Mesenchymal stem cell (in vitro differentiated cells and primary cell): ENCODE measurements around the gene TSPAN9.

Experiments used
- DNase-seq: peaks from one replicate; pipeline ENCODE4 v3.0.0-alpha.2; 2013
- H2AFZ ChIP-seq: one replicate; pipeline ENCODE4 v1.6.1; 2013; ENCODE audit warnings: low read depth, mild to moderate bottlenecking, control low read depth, inconsistent platforms, low read length, moderate library complexity
- H2AK5ac ChIP-seq: 2 replicates; pipeline ENCODE4 v1.6.1; 2013; ENCODE audit warnings: low read length, moderate library complexity, mild to moderate bottlenecking, inconsistent platforms; ENCODE audit not compliant: severe bottlenecking
- H2BK120ac ChIP-seq: one replicate; pipeline ENCODE4 v1.6.1; 2013; ENCODE audit warnings: low read depth, mild to moderate bottlenecking, inconsistent platforms, low read length, moderate library complexity
- H2BK12ac ChIP-seq, 2 experiments: one replicate each; pipeline ENCODE4 v1.6.1; 2013; ENCODE audit warnings: inconsistent platforms in 2 of 2, low read length in 2 of 2, mild to moderate bottlenecking in 2 of 2, moderate library complexity in 2 of 2, control low read depth in 1 of 2
- H2BK15ac ChIP-seq: one replicate; pipeline ENCODE4 v1.6.1; 2013; ENCODE audit warnings: mild to moderate bottlenecking, low read depth, inconsistent platforms; ENCODE audit not compliant: poor library complexity, severe bottlenecking
- H2BK5ac ChIP-seq: 2 replicates; pipeline ENCODE4 v1.6.1; 2013; ENCODE audit warnings: low read depth, mild to moderate bottlenecking, low read length, control low read depth, inconsistent platforms; ENCODE audit not compliant: poor library complexity, severe bottlenecking
- H3K14ac ChIP-seq, 2 experiments: one replicate each; pipeline ENCODE4 v1.6.1; 2013; ENCODE audit warnings: inconsistent platforms in 2 of 2, low read length in 2 of 2, control low read depth in 1 of 2, mild to moderate bottlenecking in 1 of 2, moderate library complexity in 1 of 2
- H3K18ac ChIP-seq, 2 experiments: one replicate each; pipeline ENCODE4 v1.6.1; 2013; ENCODE audit warnings: inconsistent platforms in 2 of 2, low read length in 2 of 2, control low read depth in 1 of 2, low read depth in 1 of 2, mild to moderate bottlenecking in 1 of 2
- H3K23ac ChIP-seq, 2 experiments: one replicate each; pipeline ENCODE4 v1.6.1; 2013; ENCODE audit warnings: inconsistent platforms in 2 of 2, low read length in 2 of 2, mild to moderate bottlenecking in 2 of 2, moderate library complexity in 2 of 2, control low read depth in 1 of 2
- H3K27ac ChIP-seq: 2 replicates; pipeline ENCODE4 v1.5.1; 2013; ENCODE audit warnings: mild to moderate bottlenecking, moderate library complexity, low read length, control low read depth, inconsistent platforms; ENCODE audit not compliant: poor library complexity, severe bottlenecking
- H3K27me3 ChIP-seq, 2 experiments: 2 replicates each; pipeline versions ENCODE4 v1.6.1 to v1.7.0; 2013; ENCODE audit warnings: low read length in 2 of 2, mild to moderate bottlenecking in 2 of 2, moderate library complexity in 2 of 2, control low read depth in 1 of 2, inconsistent platforms in 1 of 2; ENCODE audit not compliant: control insufficient read depth in 1 of 2, insufficient read depth in 1 of 2
- H3K36me3 ChIP-seq, 2 experiments: 2 replicates each; pipeline versions ENCODE4 v1.6.1 to v1.7.0; 2013; ENCODE audit warnings: low read length in 2 of 2, control low read depth in 1 of 2, inconsistent platforms in 1 of 2, low read depth in 1 of 2, mild to moderate bottlenecking in 1 of 2; ENCODE audit not compliant: insufficient read depth in 2 of 2, control insufficient read depth in 1 of 2
- H3K4ac ChIP-seq, 2 experiments: one replicate each; pipeline ENCODE4 v1.6.1; 2013; ENCODE audit warnings: inconsistent platforms in 2 of 2, low read length in 2 of 2, mild to moderate bottlenecking in 2 of 2, moderate library complexity in 2 of 2, control low read depth in 1 of 2, low read depth in 1 of 2
- H3K4me1 ChIP-seq: 2 replicates; pipeline ENCODE4 v1.6.1; 2013; ENCODE audit warnings: low read depth, low read length, control low read depth; ENCODE audit not compliant: control insufficient read depth, insufficient read depth
- H3K4me2 ChIP-seq: 2 replicates; pipeline ENCODE4 v1.6.1; 2013; ENCODE audit warnings: low read length, mild to moderate bottlenecking, inconsistent platforms; ENCODE audit not compliant: poor library complexity, severe bottlenecking
- H3K4me3 ChIP-seq, 2 experiments: 2 replicates each; pipeline versions ENCODE4 v1.5.1 to v1.7.0; 2013; ENCODE audit warnings: low read length in 2 of 2, mild to moderate bottlenecking in 2 of 2, control low read depth in 1 of 2, low read depth in 1 of 2; ENCODE audit not compliant: insufficient read depth in 1 of 2
- H3K79me1 ChIP-seq: replicated peaks from 2 replicates; pipeline ENCODE4 v1.6.1; 2013; ENCODE audit warnings: mild to moderate bottlenecking, control low read depth, low read length, inconsistent platforms; ENCODE audit not compliant: poor library complexity, severe bottlenecking
- H3K9ac ChIP-seq: 2 replicates; pipeline ENCODE4 v1.7.0; 2013; ENCODE audit warnings: mild to moderate bottlenecking, low read length, moderate library complexity
- H3K9me3 ChIP-seq: 2 replicates; pipeline ENCODE4 v1.7.0; 2013; ENCODE audit warnings: mild to moderate bottlenecking, low read length; ENCODE audit not compliant: control insufficient read depth
- H4K8ac ChIP-seq: one replicate; pipeline ENCODE4 v1.6.1; 2013; ENCODE audit warnings: inconsistent platforms, mild to moderate bottlenecking, low read length, moderate library complexity
- H4K91ac ChIP-seq: one replicate; pipeline ENCODE4 v1.6.1; 2013; ENCODE audit warnings: mild to moderate bottlenecking, low read length, inconsistent platforms
- WGBS: methylation state at CpG from one replicate; pipeline ENCODE4 v1.1.7; 2013; ENCODE audit warnings: mixed read lengths; 5-methylcytosine and 5-hydroxymethylcytosine counted together

TSPAN9 gene

GRCh38 chr12:3228552-3228951, 151.4 kb downstream of the TSPAN9 start:
- no peak for DNase-seq
- peaks cover 0 to 12% of the 10 kb centered on the region in 2 experiments for H3K36me3 ChIP-seq
- no peak overlapping the region for H2BK5ac ChIP-seq
- no peak overlapping the region for H4K91ac ChIP-seq
- H3K27me3 ChIP-seq = peaks cover 0 to 11% of the 10 kb centered on the region in 2 experiments
- H3K4ac ChIP-seq = no peak overlapping the region
- H3K9me3 ChIP-seq = peaks cover 5% of the 10 kb centered on the region
- no peak overlapping the region for H3K23ac ChIP-seq
- no peak overlapping the region for H2AFZ ChIP-seq
- no peak overlapping the region for H3K9ac ChIP-seq
- H4K8ac ChIP-seq = no peak overlapping the region
- no peak overlapping the region for H3K4me3 ChIP-seq
- H3K79me1 ChIP-seq = peaks cover 22% of the 10 kb centered on the region
- no peak overlapping the region for H2BK12ac ChIP-seq
- peaks cover 56% of the 10 kb centered on the region for H3K4me1 ChIP-seq
- no peak overlapping the region for H3K4me2 ChIP-seq
- WGBS = 92% methylated on average over 5 of the region's 5 CpGs
- H3K14ac ChIP-seq = peak overlapping the region in 1 of 2 experiments; percentile 19
- H2AK5ac ChIP-seq = peak overlapping the region; percentile 8
- no peak overlapping the region for H3K27ac ChIP-seq
- H2BK15ac ChIP-seq = no peak overlapping the region
- no peak overlapping the region for H3K18ac ChIP-seq
- no peak overlapping the region for H2BK120ac ChIP-seq

GRCh38 chr12:3229577-3229976, 152.4 kb downstream of the TSPAN9 start:
- peaks cover 0 to 8% of the 10 kb centered on the region in 2 experiments for H3K36me3 ChIP-seq
- H3K4me2 ChIP-seq = no peak overlapping the region
- DNase-seq = no peak
- H3K4ac ChIP-seq = no peak overlapping the region
- no peak overlapping the region for H2BK15ac ChIP-seq
- no peak overlapping the region for H3K14ac ChIP-seq
- no peak overlapping the region for H3K27ac ChIP-seq
- no peak overlapping the region for H4K8ac ChIP-seq
- H2BK120ac ChIP-seq = no peak overlapping the region
- no peak overlapping the region for H3K18ac ChIP-seq
- H2AK5ac ChIP-seq = peak overlapping the region; percentile 29
- H3K9me3 ChIP-seq = peaks cover 5% of the 10 kb centered on the region
- H2BK5ac ChIP-seq = no peak overlapping the region
- H4K91ac ChIP-seq = no peak overlapping the region
- 96% methylated on average over 5 of the region's 5 CpGs for WGBS
- H3K4me1 ChIP-seq = peaks cover 50% of the 10 kb centered on the region
- H3K4me3 ChIP-seq = no peak overlapping the region
- H3K27me3 ChIP-seq = peaks cover 0 to 11% of the 10 kb centered on the region in 2 experiments
- no peak overlapping the region for H3K9ac ChIP-seq
- no peak overlapping the region for H2AFZ ChIP-seq
- no peak overlapping the region for H2BK12ac ChIP-seq
- H3K79me1 ChIP-seq = peaks cover 25% of the 10 kb centered on the region
- no peak overlapping the region for H3K23ac ChIP-seq

- peaks cover 5% of the 10 kb centered on the region for H3K9me3 ChIP-seq
- H2AFZ ChIP-seq = no peak overlapping the region
- peaks cover 0 to 11% of the 10 kb centered on the region in 2 experiments for H3K27me3 ChIP-seq
- no peak overlapping the region for H2BK15ac ChIP-seq
- H3K23ac ChIP-seq = no peak overlapping the region
- H3K18ac ChIP-seq = no peak overlapping the region
- H2BK5ac ChIP-seq = no peak overlapping the region
- no peak overlapping the region for H3K4me2 ChIP-seq
- H3K4ac ChIP-seq = no peak overlapping the region
- peaks cover 0 to 8% of the 10 kb centered on the region in 2 experiments for H3K36me3 ChIP-seq
- no peak overlapping the region for H4K91ac ChIP-seq
- H3K79me1 ChIP-seq = peaks cover 25% of the 10 kb centered on the region
- H2AK5ac ChIP-seq = peak overlapping the region; percentile 97
- H2BK120ac ChIP-seq = no peak overlapping the region
- no peak overlapping the region for H4K8ac ChIP-seq
- no peak overlapping the region for H2BK12ac ChIP-seq
- H3K14ac ChIP-seq = no peak overlapping the region
- peak overlapping the region; percentile 22 for H3K27ac ChIP-seq
- WGBS = 80% methylated on average over 11 of the region's 14 CpGs
- H3K9ac ChIP-seq = no peak overlapping the region
- peaks cover 37% of the 10 kb centered on the region for H3K4me1 ChIP-seq
- DNase-seq = no peak
- H3K4me3 ChIP-seq = no peak overlapping the region
These were observed 153.7 kb downstream of the TSPAN9 start for GRCh38 chr12:3230758-3231375.

- no peak overlapping the region for H4K91ac ChIP-seq
- no peak overlapping the region for H3K4me2 ChIP-seq
- H3K9ac ChIP-seq = no peak overlapping the region
- no peak for DNase-seq
- H3K14ac ChIP-seq = peak overlapping the region in 1 of 2 experiments; percentile 64
- peaks cover 25% of the 10 kb centered on the region for H3K79me1 ChIP-seq
- peaks cover 5% of the 10 kb centered on the region for H3K9me3 ChIP-seq
- peaks cover 36% of the 10 kb centered on the region for H3K4me1 ChIP-seq
- no peak overlapping the region for H2BK120ac ChIP-seq
- H2AK5ac ChIP-seq = peak overlapping the region; percentile 97
- H3K27ac ChIP-seq = peak overlapping the region; percentile 22
- H3K23ac ChIP-seq = no peak overlapping the region
- no peak overlapping the region for H3K4me3 ChIP-seq
- peaks cover 0 to 8% of the 10 kb centered on the region in 2 experiments for H3K36me3 ChIP-seq
- peaks cover 0 to 11% of the 10 kb centered on the region in 2 experiments for H3K27me3 ChIP-seq
- 88% methylated on average over 19 of the region's 19 CpGs for WGBS
- no peak overlapping the region for H4K8ac ChIP-seq
- peak overlapping the region in 1 of 2 experiments; percentile 29 for H2BK12ac ChIP-seq
- no peak overlapping the region for H3K18ac ChIP-seq
- H3K4ac ChIP-seq = no peak overlapping the region
- no peak overlapping the region for H2BK5ac ChIP-seq
- no peak overlapping the region for H2AFZ ChIP-seq
- no peak overlapping the region for H2BK15ac ChIP-seq
These were observed 154.3 kb downstream of the TSPAN9 start for GRCh38 chr12:3231399-3231876.
